Measurements from ENCODE around the gene TFCP2. TPM values are rescaled to one million over a fixed set of nuclear protein-coding genes. Genes with fewer than 3 reads are reported as not detected.

TFCP2 gene
- total and polyA plus RNA-seq, 2 donors from 2014 or later, result 15.2 to 31.2 TPM

- no peaks in the 10 kb centered on the region for H3K27me3 ChIP-seq (ENCODE audit: control insufficient read depth, insufficient read depth, low read length)
- H3K4me3 ChIP-seq (ENCODE audit: low read length in 3 of 3), result no peak overlapping the region
- no peak overlapping the region for H3K9ac ChIP-seq (ENCODE audit: low read length in 3 of 3)
- H3K36me3 ChIP-seq (ENCODE audit: control insufficient read depth in 2 of 3, insufficient read depth in 3 of 3, low read length in 3 of 3), result no peaks in the 10 kb centered on the region
- FAIRE-seq (no peak), DNase-seq (no peak)
- H3K27ac ChIP-seq (ENCODE audit: low read depth in 2 of 2, low read length in 2 of 2), result no peak overlapping the region
- no peak for TF ChIP-seq CTCF (IDR thresholded peaks at IDR 0.05; ENCODE audit: borderline replicate concordance, extremely low read depth, insufficient read depth)
- H3K4me1 ChIP-seq (ENCODE audit: control insufficient read depth in 2 of 3, insufficient read depth in 2 of 3, low read depth in 1 of 3, low read length in 3 of 3), result no peaks in the 10 kb centered on the region
- H3K9me3 ChIP-seq (ENCODE audit: control insufficient read depth in 2 of 3, insufficient read depth in 1 of 3, low read length in 3 of 3), result no peaks in the 10 kb centered on the region
- intact Hi-C loops (cut with DNase I), result no loop called here
Observed at GRCh38 chr12:51087818-51088217, 85.1 kb downstream of the TFCP2 start.

DNA sequence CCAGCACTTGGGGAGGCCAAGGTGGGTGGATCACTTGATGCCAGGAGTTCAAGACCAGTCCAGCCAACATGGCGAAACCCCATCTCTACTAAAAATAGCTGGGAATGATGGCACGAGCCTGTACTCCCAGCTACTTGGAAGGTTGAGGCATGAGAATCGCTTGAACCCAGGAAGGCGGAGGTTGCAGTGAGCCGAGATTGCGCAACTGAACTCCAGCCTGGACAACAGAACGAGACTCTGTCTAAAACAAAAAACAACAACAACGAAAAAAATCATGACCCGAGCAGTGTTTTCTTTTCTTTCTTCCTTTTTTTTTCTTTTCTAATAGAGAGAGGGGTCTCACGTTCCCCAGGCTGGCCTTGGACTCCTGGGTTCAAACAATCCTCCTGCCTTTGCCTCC is 86.0 kb downstream of the TFCP2 start:
- no peaks in the 10 kb centered on the region for H3K36me3 ChIP-seq (ENCODE audit: control insufficient read depth in 2 of 3, insufficient read depth in 3 of 3, low read length in 3 of 3)
- no peak for DNase-seq
- no peaks in the 10 kb centered on the region for H3K9me3 ChIP-seq (ENCODE audit: control insufficient read depth in 2 of 3, insufficient read depth in 1 of 3, low read length in 3 of 3)
- no peak for TF ChIP-seq CTCF (IDR thresholded peaks at IDR 0.05; ENCODE audit: borderline replicate concordance, extremely low read depth, insufficient read depth)
- H3K27ac ChIP-seq (ENCODE audit: low read depth in 2 of 2, low read length in 2 of 2), result no peak overlapping the region
- intact Hi-C loops (cut with DNase I), result no loop called here
- H3K4me1 ChIP-seq (ENCODE audit: control insufficient read depth in 2 of 3, insufficient read depth in 2 of 3, low read depth in 1 of 3, low read length in 3 of 3), result peaks cover 0 to 4% (median 4%) of the 10 kb centered on the region in 3 donors
- H3K27me3 ChIP-seq (ENCODE audit: control insufficient read depth, insufficient read depth, low read length), result no peaks in the 10 kb centered on the region
- H3K4me3 ChIP-seq (ENCODE audit: low read length in 3 of 3), result no peak overlapping the region
- H3K9ac ChIP-seq (ENCODE audit: low read length in 3 of 3), result no peak overlapping the region
- no peak for FAIRE-seq

- Histone ChIP-seq H3K27me3 (ENCODE audit: control insufficient read depth, insufficient read depth, low read length) (no peaks in the 10 kb centered on the region), H3K9ac (ENCODE audit: low read length in 3 of 3) (no peak overlapping the region), H3K4me1 (ENCODE audit: control insufficient read depth in 2 of 3, insufficient read depth in 2 of 3, low read depth in 1 of 3, low read length in 3 of 3) (peaks cover 0 to 5% (median 5%) of the 10 kb centered on the region in 3 donors), H3K9me3 (ENCODE audit: control insufficient read depth in 2 of 3, insufficient read depth in 1 of 3, low read length in 3 of 3) (no peaks in the 10 kb centered on the region), H3K36me3 (ENCODE audit: control insufficient read depth in 2 of 3, insufficient read depth in 3 of 3, low read length in 3 of 3) (no peaks in the 10 kb centered on the region), H3K27ac (ENCODE audit: low read depth in 2 of 2, low read length in 2 of 2) (no peak overlapping the region), H3K4me3 (ENCODE audit: low read length in 3 of 3) (no peak overlapping the region)
- FAIRE-seq, result no peak
- no peak for TF ChIP-seq CTCF (IDR thresholded peaks at IDR 0.05; ENCODE audit: borderline replicate concordance, extremely low read depth, insufficient read depth)
- no peak for DNase-seq
- intact Hi-C loops (cut with DNase I), result no loop called here
Observed at GRCh38 chr12:51085757-51086156, 87.2 kb downstream of the TFCP2 start.
